Ramos (cell line): ENCODE measurements around the gene ENTPD1.
"Not testable (repeated sequence)": the region's sequence is repeated elsewhere in the genome, so short reads cannot be mapped to it uniquely, and the experiment has no call there.

Experiments
- in situ Hi-C: fragments of 300-500 bp; cut with MboI; formaldehyde crosslinking; loops from one replicate; pipeline ENCODE4 v1.14.3; 2022; ENCODE audit warnings: low sequenced_read_pairs; ENCODE audit not compliant: unreplicated experiment

ENTPD1 gene

GRCh38 chr10:95792211-95792780, 36.3 kb downstream of the ENTPD1 start:
- in situ Hi-C loops: no loop called here

- in situ Hi-C loops: no loop called here
Measured at GRCh38 chr10:95792874-95793285, 36.9 kb downstream of the ENTPD1 start.

- in situ Hi-C loops: no loop called here
Measured at GRCh38 chr10:95793401-95794045, 37.6 kb downstream of the ENTPD1 start.

- in situ Hi-C loops: no loop called here
Measured at GRCh38 chr10:95794195-95794594, 38.2 kb downstream of the ENTPD1 start.

GRCh38 chr10:95795602-95796001, 39.6 kb downstream of the ENTPD1 start:
- in situ Hi-C loops: no loop called here

GRCh38 chr10:95796504-95796903, 40.5 kb downstream of the ENTPD1 start:
- in situ Hi-C loops: no loop called here

- in situ Hi-C loops: no loop called here
Measured at GRCh38 chr10:95798096-95798855, 42.3 kb downstream of the ENTPD1 start.

- in situ Hi-C loops: not testable (repeated sequence)
Measured at GRCh38 chr10:95800286-95800685, 44.3 kb downstream of the ENTPD1 start.

GRCh38 chr10:95806687-95807380, 50.9 kb downstream of the ENTPD1 start:
- in situ Hi-C loops: not testable (repeated sequence)

- in situ Hi-C loops: not testable (repeated sequence)
Measured at GRCh38 chr10:95808705-95809308, 52.8 kb downstream of the ENTPD1 start.

GRCh38 chr10:95809370-95810197, 53.6 kb downstream of the ENTPD1 start:
- in situ Hi-C loops: no loop called here

- in situ Hi-C loops: no loop called here
Measured at GRCh38 chr10:95810198-95810976, 54.4 kb downstream of the ENTPD1 start.

- in situ Hi-C loops: no loop called here
Measured at GRCh38 chr10:95813054-95813685, 57.2 kb downstream of the ENTPD1 start.

GRCh38 chr10:95814011-95814727, 58.2 kb downstream of the ENTPD1 start:
- in situ Hi-C loops: no loop called here

GRCh38 chr10:95815133-95815532, 59.2 kb downstream of the ENTPD1 start:
- in situ Hi-C loops: no loop called here

GRCh38 chr10:95815701-95816240, 59.8 kb downstream of the ENTPD1 start:
- in situ Hi-C loops: no loop called here

GRCh38 chr10:95818010-95818409, 62.0 kb downstream of the ENTPD1 start:
- in situ Hi-C loops: no loop called here

GRCh38 chr10:95818668-95819067, 62.7 kb downstream of the ENTPD1 start:
- in situ Hi-C loops: no loop called here
